K562 (cell line): ENCODE measurements around the gene HOXC12. TPM values are rescaled to one million over a fixed set of nuclear protein-coding genes. Genes with fewer than 3 reads are reported as not detected.

Experiments used
- ATAC-seq: fragments of 200-7000 bp; cut with Tn5 transposase; 3 replicates; pipeline ENCODE4 v1.9.1; 2020; ENCODE audit warnings: moderate library complexity
- BruUV-seq: library from RNA; stranded (reverse); fragments of 400-500 nt; replicated peaks from 2 replicates; lab custom pipeline; 2021; lab: Mats Ljungman, UMichigan
- CTCF ChIA-PET: fragments of 300-600 bp; formaldehyde crosslinking; extraction: SDS; loops from one replicate; lab custom pipeline; 2021; ENCODE audit warnings: low intra/inter-chr PET ratio; lab: Yijun Ruan, JAX
- POLR2A ChIA-PET: fragments of 300-600, 350-650 bp; sonication (Branson Sonifier 250); formaldehyde crosslinking; extraction: SDS; loops from one replicate; lab custom pipeline; 2021; ENCODE audit warnings: antibody characterized with exemption, inconsistent platforms; lab: Yijun Ruan, JAX
- DNase-seq, 4 experiments: peaks; one replicate each; pipeline versions ENCODE4 v3.0.0 to v3.0.0-alpha.2; 2011 to 2018; ENCODE audit warnings: low spot score in 3 of 4, mixed read lengths in 3 of 4; ENCODE audit errors: extremely low read depth in 1 of 4
- FAIRE-seq: peaks from 2 replicates; lab custom pipeline; 2011; peaks lifted over from hg19 to GRCh38; lab: Jason Lieb, UNC
- H2AFZ ChIP-seq: 2 replicates; pipeline ENCODE4 v1.6.0; 2011; ENCODE audit warnings: low read depth, low read length, control low read depth, inconsistent platforms
- H3K27ac ChIP-seq: fragments of 200-600 bp; 3 replicates; pipeline ENCODE4 v1.8.0; 2011; ENCODE audit warnings: low read depth, mild to moderate bottlenecking, control low read depth, inconsistent platforms, low read length, moderate library complexity, mixed read lengths; ENCODE audit errors: extremely low read depth
- H3K27me3 ChIP-seq, 2 experiments: fragments of 300-600 bp in 1 of 2; 2 replicates in 1 of 2; 3 replicates in 1 of 2; pipeline versions ENCODE4 v1.6.0 to v1.8.0; 2011; ENCODE audit warnings: inconsistent platforms in 2 of 2, low read length in 2 of 2, mild to moderate bottlenecking in 1 of 2, mixed read lengths in 1 of 2, moderate library complexity in 1 of 2; ENCODE audit not compliant: control insufficient read depth in 2 of 2, insufficient read depth in 2 of 2
- H3K36me3 ChIP-seq: fragments of 300-600 bp; 3 replicates; pipeline ENCODE4 v1.8.0; 2011; ENCODE audit warnings: mild to moderate bottlenecking, low read length, inconsistent platforms; ENCODE audit not compliant: control insufficient read depth, insufficient read depth
- H3K4me1 ChIP-seq, 2 experiments: fragments of 200-600 bp in 1 of 2; replicated peaks in 1 of 2; 2 replicates in 1 of 2; 3 replicates in 1 of 2; pipeline versions ENCODE4 v1.5.1 to v1.8.0; 2011; ENCODE audit warnings: inconsistent platforms in 2 of 2, low read length in 2 of 2, mild to moderate bottlenecking in 1 of 2, mixed read lengths in 1 of 2, moderate library complexity in 1 of 2; ENCODE audit not compliant: control insufficient read depth in 2 of 2, insufficient read depth in 2 of 2
- H3K4me2 ChIP-seq: 2 replicates; pipeline ENCODE4 v1.6.1; 2011; ENCODE audit warnings: low read length, control low read depth, inconsistent platforms, mixed read lengths; ENCODE audit not compliant: insufficient read depth
- H3K4me3 ChIP-seq: fragments of 200-600 bp; sonication (generic), shearing (Covaris generic); 2 replicates; pipeline ENCODE4 v1.5.1; 2016; ENCODE audit warnings: control low read depth, inconsistent platforms
- H3K79me2 ChIP-seq: fragments of 200-600 bp; 3 replicates; pipeline ENCODE4 v1.8.0; 2011; ENCODE audit warnings: low read length, inconsistent platforms; ENCODE audit not compliant: control insufficient read depth, insufficient read depth
- H3K9ac ChIP-seq, 2 experiments: 2 replicates each; pipeline versions ENCODE4 v1.6.0 to v1.6.1; 2011; ENCODE audit warnings: low read depth in 2 of 2, low read length in 2 of 2, control low read depth in 1 of 2, inconsistent platforms in 1 of 2, mild to moderate bottlenecking in 1 of 2, mixed read lengths in 1 of 2; ENCODE audit not compliant: insufficient read depth in 1 of 2
- H3K9me1 ChIP-seq: one replicate; pipeline ENCODE4 v1.6.0; 2011; ENCODE audit warnings: inconsistent platforms, mild to moderate bottlenecking, low read length, moderate library complexity; ENCODE audit not compliant: control insufficient read depth, insufficient read depth
- H3K9me3 ChIP-seq: replicated peaks from 2 replicates; pipeline ENCODE4 v1.5.1; 2011; ENCODE audit warnings: low read depth, low read length, inconsistent platforms; ENCODE audit not compliant: control insufficient read depth, insufficient read depth
- H4K20me1 ChIP-seq: replicated peaks from 2 replicates; pipeline ENCODE4 v1.6.1; 2011; ENCODE audit warnings: low read length, inconsistent platforms, mixed read lengths; ENCODE audit not compliant: control insufficient read depth, insufficient read depth
- HDAC2 ChIP-seq: fragments of 450-650 bp; IDR thresholded peaks from 2 replicates; pipeline ENCODE4 v1.6.1; 2016; ENCODE audit warnings: mild to moderate bottlenecking
- IRF9 ChIP-seq: fragments of 450-650 bp; IDR thresholded peaks from 2 replicates; pipeline ENCODE4 v1.6.1; 2016; ENCODE audit warnings: missing biosample characterization, missing genetic modification characterization
- NEUROD1 ChIP-seq: fragments of 150-350 bp; IDR thresholded peaks from 2 replicates; pipeline ENCODE4 v1.6.1; 2014; ENCODE audit warnings: borderline replicate concordance, low read length, low read depth; ENCODE audit not compliant: partially characterized antibody
- PRPF4 ChIP-seq: fragments of 200-400 bp; formaldehyde crosslinking; IDR thresholded peaks from one replicate; pipeline ENCODE4 v1.6.1; 2017; ENCODE audit warnings: low read length, low read depth, mild to moderate bottlenecking; ENCODE audit not compliant: insufficient read depth, poor library complexity, severe bottlenecking
- RFX5 ChIP-seq: IDR thresholded peaks from 2 replicates; pipeline ENCODE4 v1.6.1; 2011; ENCODE audit warnings: low read depth, mild to moderate bottlenecking, improper control_type of control experiment, low read length
- RREB1 ChIP-seq: fragments of 250-450 bp; sonication (Bioruptor Pico); IDR thresholded peaks from 2 replicates; pipeline ENCODE4 v1.4.0; 2020
- SMAD4 ChIP-seq: fragments of 250-450 bp; sonication (Bioruptor Pico); conservative IDR thresholded peaks from 2 replicates; pipeline ENCODE4 v1.8.0; 2021; ENCODE audit warnings: inconsistent platforms, mild to moderate bottlenecking, moderate library complexity
- ZNF121 ChIP-seq: sonication (generic); formaldehyde crosslinking; conservative IDR thresholded peaks from 2 replicates; pipeline ENCODE4 v1.8.0; 2022; ENCODE audit warnings: missing genetic modification reagents
- ZNF232 ChIP-seq: sonication (generic); formaldehyde crosslinking; IDR thresholded peaks from 2 replicates; pipeline ENCODE4 v1.8.0; 2022; ENCODE audit warnings: mild to moderate bottlenecking, missing genetic modification reagents
- ZNF584 ChIP-seq: fragments of 200-800 bp; sonication (Bioruptor generic); IDR thresholded peaks from 2 replicates; pipeline ENCODE4 v1.6.1; 2016; ENCODE audit warnings: low read depth, mild to moderate bottlenecking, missing genetic modification characterization, missing compliant biosample characterization
- WGBS: fragments of 100-300 bp; shearing (Covaris generic); methylation state at CpG from one replicate; pipeline ENCODE4 v1.1.6; 2016; ENCODE audit warnings: low coverage, mixed read lengths; ENCODE audit not compliant: insufficient coverage; ENCODE audit errors: missing lambda C conversion rate; 5-methylcytosine and 5-hydroxymethylcytosine counted together
- in situ Hi-C: fragments of 300-500 bp; cut with MboI; formaldehyde crosslinking; loops from 4 replicates; pipeline ENCODE4 v1.15.0; 2018; ENCODE audit warnings: inconsistent platforms, mixed read lengths
- intact Hi-C: fragments of 100-400 bp; cut with micrococcal nuclease; formaldehyde crosslinking; loops from 2 replicates; pipeline ENCODE4 v1.14.2; 2022
- polyA plus RNA-seq, 8 experiments: library from polyadenylated mRNA; depleted of rRNA in 4 of 8; stranded (reverse) in 5 of 8; unstranded in 3 of 8; fragments of >200 nt; fragmentation: Nextera tagmentation in 2 of 8; fragmentation: Illumina TruSeq in 1 of 8; extraction: Ambion mirVana in 2 of 8; extraction: Trizol in 1 of 8; gene quantifications; 2 replicates each; pipeline versions ENCODE4 v1.2.1 to v1.2.3, GENCODE V29; 2011 to 2014; ENCODE audit warnings: inconsistent platforms in 1 of 8, missing spikeins in 1 of 8
- total RNA-seq, 7 experiments: library from RNA; depleted of rRNA in 6 of 7; stranded (reverse); fragments of >200 nt in 6 of 7; fragmentation: Illumina TruSeq in 2 of 7; extraction: Trizol in 2 of 7; gene quantifications; 2 replicates each; pipeline versions ENCODE4 v1.2.1 to v1.2.3, GENCODE V29; 2011 to 2021; ENCODE audit warnings: low replicate concordance in 1 of 7
- TF ChIP-seq, protein P1 (sequence below), 3 experiments: IDR thresholded peaks in 2 of 3; conservative IDR thresholded peaks in 1 of 3; 2 replicates each; pipeline ENCODE4 v1.5.1; 2011 to 2012; ENCODE audit warnings: low read length in 3 of 3, mild to moderate bottlenecking in 3 of 3, control low read depth in 2 of 3, improper control_type of control experiment in 1 of 3, inconsistent platforms in 1 of 3, low read depth in 1 of 3, mixed read lengths in 1 of 3, moderate library complexity in 1 of 3; ENCODE audit not compliant: insufficient read depth in 2 of 3

Gene HOXC12
- total and polyA plus RNA-seq, 9 of the 15 experiments (the other 6 are each of a cell fraction or from before 2014, with no cell fraction given) = 0.04 to 0.36 (median 0.11) TPM; not detected in 1

- no peak overlapping the region for H3K27ac ChIP-seq
- no peak overlapping the region for H3K9ac ChIP-seq
- POLR2A ChIA-PET = interaction anchor here (1.3 kb wide), 1 partner anchor 11 kb away, joined by 4 read pairs; no protein-coding TSS in a partner anchor
- TF ChIP-seq ZNF121 (CRISPR knock-in tag) (no peak), ZNF584 (no peak), SMAD4 (CRISPR knock-in tag) (no peak), PRPF4 (no peak), ZNF232 (no peak), HDAC2 (no peak), RREB1 (CRISPR knock-in tag) (no peak), IRF9 (tag) (no peak), RFX5 (no peak), NEUROD1 (no peak)
- TF ChIP-seq, protein P1, sequence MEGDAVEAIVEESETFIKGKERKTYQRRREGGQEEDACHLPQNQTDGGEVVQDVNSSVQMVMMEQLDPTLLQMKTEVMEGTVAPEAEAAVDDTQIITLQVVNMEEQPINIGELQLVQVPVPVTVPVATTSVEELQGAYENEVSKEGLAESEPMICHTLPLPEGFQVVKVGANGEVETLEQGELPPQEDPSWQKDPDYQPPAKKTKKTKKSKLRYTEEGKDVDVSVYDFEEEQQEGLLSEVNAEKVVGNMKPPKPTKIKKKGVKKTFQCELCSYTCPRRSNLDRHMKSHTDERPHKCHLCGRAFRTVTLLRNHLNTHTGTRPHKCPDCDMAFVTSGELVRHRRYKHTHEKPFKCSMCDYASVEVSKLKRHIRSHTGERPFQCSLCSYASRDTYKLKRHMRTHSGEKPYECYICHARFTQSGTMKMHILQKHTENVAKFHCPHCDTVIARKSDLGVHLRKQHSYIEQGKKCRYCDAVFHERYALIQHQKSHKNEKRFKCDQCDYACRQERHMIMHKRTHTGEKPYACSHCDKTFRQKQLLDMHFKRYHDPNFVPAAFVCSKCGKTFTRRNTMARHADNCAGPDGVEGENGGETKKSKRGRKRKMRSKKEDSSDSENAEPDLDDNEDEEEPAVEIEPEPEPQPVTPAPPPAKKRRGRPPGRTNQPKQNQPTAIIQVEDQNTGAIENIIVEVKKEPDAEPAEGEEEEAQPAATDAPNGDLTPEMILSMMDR (IDR thresholded peaks at IDR 0.05 in 2 of 3, conservative IDR thresholded peaks at IDR 0.05 in 1 of 3; ENCODE audit: insufficient read depth in 2 of 3, low read depth in 1 of 3, low read length in 3 of 3) = no peak
- H2AFZ ChIP-seq = no peak overlapping the region
- H4K20me1 ChIP-seq = no peaks in the 10 kb centered on the region
- FAIRE-seq = no peak
- H3K4me3 ChIP-seq = no peak overlapping the region
- no peak for DNase-seq
- in situ Hi-C loops = no loop called here
- H3K4me2 ChIP-seq = no peak overlapping the region
- BruUV-seq = no TSS peak
- no peaks in the 10 kb centered on the region for H3K36me3 ChIP-seq
- ATAC-seq = no peak
- CTCF ChIA-PET = no interaction called here
- no peaks in the 10 kb centered on the region for H3K79me2 ChIP-seq
- H3K9me1 ChIP-seq = no peaks in the 10 kb centered on the region
- peaks cover 29 to 57% of the 10 kb centered on the region in 2 experiments for H3K27me3 ChIP-seq
- no peaks in the 10 kb centered on the region for H3K9me3 ChIP-seq
- intact Hi-C loops = no loop called here
- 0% methylated on average over 3 of the region's 5 CpGs for WGBS
- peaks cover 0 to 29% of the 10 kb centered on the region in 2 experiments; a peak in 2 of 5 replicates for H3K4me1 ChIP-seq
Observed at GRCh38 chr12:53941750-53942149, 13.0 kb upstream of the HOXC12 start.
